Lower leg skin (tissue), 4 donors: ENCODE measurements around the gene AK2. TPM values are rescaled to one million over a fixed set of nuclear protein-coding genes. Genes with fewer than 3 reads are reported as not detected.

Source experiments
- DNase-seq, 2 donors: peaks; one replicate each; pipeline ENCODE4 v3.0.0-alpha.2; 2019; ENCODE audit warnings: low spot score in 2 of 2
- H3K4me3 ChIP-seq: fragments of 200-600 bp; sonication (generic); 2 replicates; pipeline ENCODE4 v1.5.1; 2017; ENCODE audit warnings: mild to moderate bottlenecking, low read depth; ENCODE audit not compliant: poor library complexity, severe bottlenecking
- POLR2A ChIP-seq, 2 donors: fragments of 450-650 bp; IDR thresholded peaks; one replicate each; pipeline ENCODE4 v1.6.1; 2016 to 2017; ENCODE audit warnings: antibody characterized with exemption in 2 of 2, mild to moderate bottlenecking in 1 of 2, moderate library complexity in 1 of 2
- WGBS, 2 donors: methylation state at CpG; one replicate each; pipeline ENCODE4 v1.1.5; 2018; 5-methylcytosine and 5-hydroxymethylcytosine counted together
- intact Hi-C: fragments of 100-400 bp; cut with DNase I; formaldehyde crosslinking; loops from one replicate; pipeline ENCODE4 v1.15.0; 2023; ENCODE audit warnings: low total_unique reads
- total RNA-seq, 4 donors: library from RNA; depleted of rRNA; stranded (reverse); fragments of >200 nt; gene quantifications; one replicate each; pipeline ENCODE4 v1.1.0, GENCODE V29; 2016
- TF ChIP-seq, protein P1 (sequence below), 3 donors: fragments of 450-650 bp; IDR thresholded peaks; one replicate each; pipeline ENCODE4 v1.5.1; 2016; ENCODE audit warnings: antibody characterized with exemption in 3 of 3, mild to moderate bottlenecking in 3 of 3, moderate library complexity in 2 of 3

The AK2 gene
- total RNA-seq, 4 donors from 2014 or later = 90.0 to 247 (median 144) TPM

DNA sequence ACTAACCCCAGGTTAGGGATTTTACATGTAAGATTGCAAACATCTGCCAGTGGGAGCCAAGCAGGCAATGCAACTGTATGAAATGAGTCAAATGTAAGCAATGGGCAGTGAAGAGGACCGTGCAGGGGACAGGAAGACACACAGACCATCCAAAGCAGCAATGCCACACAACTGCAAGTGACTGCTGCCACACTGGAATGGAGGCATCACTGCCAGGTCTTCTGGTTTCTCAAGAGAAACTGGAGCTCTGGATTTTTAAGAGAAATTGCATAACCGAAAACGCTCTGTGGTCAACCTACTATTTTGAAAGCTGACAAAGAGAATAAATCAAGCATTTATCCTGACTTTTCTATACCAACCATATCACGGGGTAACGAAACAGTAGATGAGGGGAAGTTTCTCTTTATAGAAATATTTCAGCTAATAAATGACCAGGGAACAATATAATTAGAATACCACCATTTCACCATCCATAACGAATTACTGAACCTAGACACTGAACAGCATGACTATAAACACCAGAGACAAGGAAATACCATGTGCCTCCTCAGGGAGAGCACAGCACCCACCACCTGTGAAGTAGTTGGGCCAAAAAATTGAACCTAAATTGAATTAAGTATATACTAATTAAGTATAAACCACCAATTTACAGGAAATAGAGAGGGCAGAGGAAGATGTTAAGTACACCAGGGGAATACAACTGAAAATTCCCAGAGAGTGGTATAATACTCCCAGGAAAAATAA is 4.4 kb downstream of the AK2 start:
- intact Hi-C loops = no loop called here
- H3K4me3 ChIP-seq = no peak overlapping the region
- WGBS, 2 donors = 76% methylated on average over 6 of the region's 6 CpGs
- no peak for TF ChIP-seq POLR2A (IDR thresholded peaks at IDR 0.05)
- TF ChIP-seq, protein P1, sequence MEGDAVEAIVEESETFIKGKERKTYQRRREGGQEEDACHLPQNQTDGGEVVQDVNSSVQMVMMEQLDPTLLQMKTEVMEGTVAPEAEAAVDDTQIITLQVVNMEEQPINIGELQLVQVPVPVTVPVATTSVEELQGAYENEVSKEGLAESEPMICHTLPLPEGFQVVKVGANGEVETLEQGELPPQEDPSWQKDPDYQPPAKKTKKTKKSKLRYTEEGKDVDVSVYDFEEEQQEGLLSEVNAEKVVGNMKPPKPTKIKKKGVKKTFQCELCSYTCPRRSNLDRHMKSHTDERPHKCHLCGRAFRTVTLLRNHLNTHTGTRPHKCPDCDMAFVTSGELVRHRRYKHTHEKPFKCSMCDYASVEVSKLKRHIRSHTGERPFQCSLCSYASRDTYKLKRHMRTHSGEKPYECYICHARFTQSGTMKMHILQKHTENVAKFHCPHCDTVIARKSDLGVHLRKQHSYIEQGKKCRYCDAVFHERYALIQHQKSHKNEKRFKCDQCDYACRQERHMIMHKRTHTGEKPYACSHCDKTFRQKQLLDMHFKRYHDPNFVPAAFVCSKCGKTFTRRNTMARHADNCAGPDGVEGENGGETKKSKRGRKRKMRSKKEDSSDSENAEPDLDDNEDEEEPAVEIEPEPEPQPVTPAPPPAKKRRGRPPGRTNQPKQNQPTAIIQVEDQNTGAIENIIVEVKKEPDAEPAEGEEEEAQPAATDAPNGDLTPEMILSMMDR (IDR thresholded peaks at IDR 0.05) = no peak
- no peak for DNase-seq

DNA sequence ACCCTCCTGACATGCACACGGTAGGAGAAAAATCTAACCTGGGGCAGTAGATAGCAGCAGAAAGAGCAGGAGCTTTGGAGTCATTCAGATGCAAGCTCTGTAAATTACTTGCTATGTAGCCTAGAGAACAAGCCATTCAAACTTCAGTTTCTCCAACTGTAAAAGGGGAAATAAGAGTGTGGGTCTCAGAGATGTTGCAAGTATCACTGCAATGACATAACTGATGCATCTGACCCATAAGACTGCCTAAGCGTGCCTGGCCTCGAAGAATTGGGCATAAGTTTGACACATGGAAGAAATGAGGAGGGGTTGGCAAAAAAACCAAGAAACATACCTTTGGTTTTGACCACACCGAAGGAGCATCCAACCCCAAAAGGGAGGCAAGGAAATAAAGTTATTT is 5.2 kb downstream of the AK2 start:
- TF ChIP-seq, protein P1 (IDR thresholded peaks at IDR 0.05) = no peak
- no peak for TF ChIP-seq POLR2A (IDR thresholded peaks at IDR 0.05)
- WGBS, 2 donors = 69 to 87% methylated on average over 4 of the region's 4 CpGs
- no peak for DNase-seq
- H3K4me3 ChIP-seq = no peak overlapping the region
- intact Hi-C loops = no loop called here

DNA sequence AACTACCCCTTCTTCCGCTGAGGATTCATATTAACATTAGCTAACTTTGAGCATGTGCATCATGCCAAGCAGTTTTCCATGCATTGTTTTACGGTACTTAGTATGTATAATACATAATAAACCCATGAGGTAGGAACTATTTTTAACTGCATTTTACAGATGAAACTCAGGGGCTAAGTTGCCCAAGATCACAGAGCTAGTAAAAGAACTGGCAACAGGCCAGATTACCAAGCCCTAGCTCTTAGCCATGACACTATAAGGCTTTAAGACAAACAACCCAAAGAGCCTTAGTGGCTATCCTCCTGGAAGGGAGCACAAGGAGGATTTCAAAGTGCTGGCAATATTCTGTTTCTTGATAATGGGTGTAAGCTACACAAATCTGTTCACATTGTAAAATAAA is 6.1 kb downstream of the AK2 start:
- no peak for TF ChIP-seq POLR2A (IDR thresholded peaks at IDR 0.05)
- TF ChIP-seq, protein P1 (IDR thresholded peaks at IDR 0.05) = no peak
- DNase-seq = no peak
- intact Hi-C loops = no loop called here
- 91 to 92% methylated on average over 2 of the region's 2 CpGs for WGBS, 2 donors
- H3K4me3 ChIP-seq = no peak overlapping the region

DNA sequence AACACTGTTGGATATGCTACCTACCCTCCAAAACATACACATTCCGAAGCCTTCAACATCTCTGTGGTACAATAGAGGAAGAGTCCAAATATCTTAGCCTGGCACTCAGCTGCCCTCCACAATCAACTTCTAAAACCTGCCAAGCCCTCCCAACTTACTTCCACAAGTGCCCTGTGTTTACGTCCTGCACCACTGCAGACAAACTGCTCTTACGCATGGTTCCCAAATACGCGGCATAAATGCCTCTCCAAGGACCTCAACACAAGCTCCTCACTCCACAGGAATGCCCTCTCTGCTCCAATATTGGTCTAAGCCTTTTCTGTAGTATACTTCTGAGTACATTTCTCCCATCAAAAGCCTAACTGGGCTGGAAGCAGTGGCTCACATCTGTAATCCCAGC is 6.8 kb downstream of the AK2 start:
- WGBS, 2 donors = 88 to 94% methylated on average over 5 of the region's 5 CpGs
- no peak overlapping the region for H3K4me3 ChIP-seq
- no peak for TF ChIP-seq POLR2A (IDR thresholded peaks at IDR 0.05)
- TF ChIP-seq, protein P1 (IDR thresholded peaks at IDR 0.05) = no peak
- intact Hi-C loops = no loop called here
- DNase-seq = no peak

DNA sequence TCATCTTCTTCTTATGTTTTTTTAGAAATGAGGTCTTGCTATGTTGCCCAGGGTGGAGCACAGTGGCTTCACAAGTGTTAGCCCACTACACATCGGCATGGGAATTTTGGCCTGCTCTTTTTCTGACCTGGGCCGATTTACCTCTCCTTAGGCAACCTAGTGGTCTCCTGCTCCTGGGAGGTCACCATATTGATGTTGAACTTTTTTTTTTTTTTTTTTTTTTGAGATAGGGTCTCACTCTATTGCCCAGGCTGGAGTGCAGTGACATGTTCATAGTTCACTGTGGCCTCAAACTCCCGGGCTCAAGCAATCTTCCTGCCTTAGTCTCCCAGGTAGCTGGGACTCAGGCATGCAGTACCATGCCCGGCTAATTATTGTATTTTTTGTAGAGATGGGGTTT is 7.5 kb downstream of the AK2 start:
- TF ChIP-seq, protein P1 (IDR thresholded peaks at IDR 0.05) = no peak
- no peak for TF ChIP-seq POLR2A (IDR thresholded peaks at IDR 0.05)
- intact Hi-C loops = no loop called here
- H3K4me3 ChIP-seq = no peak overlapping the region
- DNase-seq = no peak
- 72 to 76% methylated on average over 4 of the region's 4 CpGs for WGBS, 2 donors

DNA sequence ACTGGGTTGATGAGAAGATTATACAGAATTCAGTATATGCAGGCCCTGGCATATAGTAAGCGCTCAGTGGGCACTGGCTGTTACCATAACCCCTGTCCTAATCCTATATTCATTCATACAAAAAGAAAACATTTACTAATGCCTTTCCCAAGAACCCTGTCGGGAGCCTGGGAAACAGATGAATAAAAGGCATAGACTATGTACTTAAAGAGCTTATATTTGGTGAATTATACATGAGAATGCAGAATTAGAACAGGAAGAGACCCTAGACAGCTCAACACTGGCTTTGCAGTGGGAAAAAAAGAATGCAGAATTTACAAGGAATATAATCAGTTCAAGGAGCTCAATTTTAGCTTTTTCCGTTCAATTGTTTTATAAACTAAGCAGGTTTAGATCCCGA is 10.9 kb downstream of the AK2 start:
- 94% methylated on average over 4 of the region's 4 CpGs for WGBS, 2 donors
- TF ChIP-seq, protein P1 (IDR thresholded peaks at IDR 0.05) = no peak
- no peak for TF ChIP-seq POLR2A (IDR thresholded peaks at IDR 0.05)
- no peak for DNase-seq

More for the DNA sequence above, 10.9 kb downstream of the AK2 start:
- H3K4me3 ChIP-seq = no peak overlapping the region
- intact Hi-C loops = no loop called here
